ENCODE data around the gene SYNE1. TPM values are rescaled to one million over a fixed set of nuclear protein-coding genes. Genes with fewer than 3 reads are reported as not detected.

SYNE1 gene
- total RNA-seq, 1 donor from 2014 or later = 24.9 TPM

DNA sequence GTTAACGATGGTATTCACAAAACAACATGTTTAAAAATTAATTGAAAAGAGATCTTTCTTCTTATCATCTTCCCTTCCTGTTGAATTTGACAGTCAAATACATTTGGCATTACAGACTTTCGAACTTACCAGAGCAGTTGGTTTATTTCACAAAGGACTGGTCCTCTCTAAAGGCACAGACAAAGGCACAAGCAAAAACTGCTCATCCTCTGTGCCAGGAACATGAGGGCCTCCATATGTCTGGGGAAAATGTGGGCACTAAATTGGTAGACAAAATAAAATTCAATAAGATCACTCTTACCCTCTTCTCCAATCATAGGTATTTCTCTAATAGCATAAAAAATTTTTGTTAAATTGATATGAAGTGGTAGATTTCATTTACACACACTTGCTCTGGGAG, 40.4 kb downstream of the SYNE1 start:
- peaks cover 9% of the 10 kb centered on the region for H3K27me3 Mint-ChIP-seq (ENCODE audit: low read depth)
- no peaks in the 10 kb centered on the region for H3K4me1 Mint-ChIP-seq
- H3K9me3 Mint-ChIP-seq = no peaks in the 10 kb centered on the region
- H3K27ac Mint-ChIP-seq (ENCODE audit: unreplicated experiment) = no peak overlapping the region
- TF ChIP-seq, protein P1, sequence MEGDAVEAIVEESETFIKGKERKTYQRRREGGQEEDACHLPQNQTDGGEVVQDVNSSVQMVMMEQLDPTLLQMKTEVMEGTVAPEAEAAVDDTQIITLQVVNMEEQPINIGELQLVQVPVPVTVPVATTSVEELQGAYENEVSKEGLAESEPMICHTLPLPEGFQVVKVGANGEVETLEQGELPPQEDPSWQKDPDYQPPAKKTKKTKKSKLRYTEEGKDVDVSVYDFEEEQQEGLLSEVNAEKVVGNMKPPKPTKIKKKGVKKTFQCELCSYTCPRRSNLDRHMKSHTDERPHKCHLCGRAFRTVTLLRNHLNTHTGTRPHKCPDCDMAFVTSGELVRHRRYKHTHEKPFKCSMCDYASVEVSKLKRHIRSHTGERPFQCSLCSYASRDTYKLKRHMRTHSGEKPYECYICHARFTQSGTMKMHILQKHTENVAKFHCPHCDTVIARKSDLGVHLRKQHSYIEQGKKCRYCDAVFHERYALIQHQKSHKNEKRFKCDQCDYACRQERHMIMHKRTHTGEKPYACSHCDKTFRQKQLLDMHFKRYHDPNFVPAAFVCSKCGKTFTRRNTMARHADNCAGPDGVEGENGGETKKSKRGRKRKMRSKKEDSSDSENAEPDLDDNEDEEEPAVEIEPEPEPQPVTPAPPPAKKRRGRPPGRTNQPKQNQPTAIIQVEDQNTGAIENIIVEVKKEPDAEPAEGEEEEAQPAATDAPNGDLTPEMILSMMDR (conservative IDR thresholded peaks at IDR 0.05) = no peak
- H3K36me3 Mint-ChIP-seq (ENCODE audit: low read depth) = no peaks in the 10 kb centered on the region
- no peak for DNase-seq (ENCODE audit: low read depth, low spot score)
- no peak overlapping the region for H3K4me3 Mint-ChIP-seq

DNA sequence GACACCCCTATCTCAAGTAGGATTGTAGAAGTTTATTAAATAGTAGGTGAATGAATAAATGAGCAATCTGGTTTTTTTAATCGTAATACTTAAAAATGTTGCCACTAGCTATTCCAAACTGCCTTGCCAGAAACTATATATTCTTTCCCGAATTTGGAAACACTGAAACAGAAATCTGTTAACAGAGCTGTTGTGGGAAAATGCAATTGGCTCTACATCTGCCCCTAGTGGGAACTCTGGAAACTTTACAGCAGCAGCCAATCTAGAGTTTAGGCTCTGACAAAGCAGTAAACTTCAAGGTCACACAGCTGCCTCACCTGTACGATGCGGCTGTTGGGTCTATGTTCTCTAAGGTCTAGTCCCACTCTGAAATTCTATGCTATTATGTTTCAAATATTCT, 41.7 kb downstream of the SYNE1 start:
- H3K9me3 Mint-ChIP-seq = no peaks in the 10 kb centered on the region
- no peak overlapping the region for H3K4me3 Mint-ChIP-seq
- H3K27ac Mint-ChIP-seq (ENCODE audit: unreplicated experiment) = no peak overlapping the region
- TF ChIP-seq, protein P1 (conservative IDR thresholded peaks at IDR 0.05) = peak; percentile 55
- H3K36me3 Mint-ChIP-seq (ENCODE audit: low read depth) = no peaks in the 10 kb centered on the region
- H3K27me3 Mint-ChIP-seq (ENCODE audit: low read depth) = peaks cover 3% of the 10 kb centered on the region
- DNase-seq (ENCODE audit: low read depth, low spot score) = no peak
- no peaks in the 10 kb centered on the region for H3K4me1 Mint-ChIP-seq

DNA sequence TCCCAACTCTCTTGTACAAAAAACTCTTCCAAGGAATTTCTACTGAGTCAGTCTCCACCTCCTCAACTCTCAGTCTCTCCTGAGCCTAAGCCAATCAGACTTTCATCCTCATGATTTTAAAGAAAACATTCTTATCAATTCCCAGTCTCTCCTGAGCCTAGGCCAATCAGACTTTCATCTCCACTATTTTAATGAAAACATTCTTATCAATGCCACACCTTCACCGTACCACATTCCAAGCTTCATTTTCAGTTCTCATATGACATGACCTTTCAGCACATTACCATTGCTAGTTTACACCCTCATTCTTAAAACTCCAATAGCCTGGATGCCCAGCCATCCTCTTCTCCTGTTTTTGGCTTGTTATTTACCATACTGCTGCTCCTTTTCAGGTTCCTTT, 42.5 kb downstream of the SYNE1 start:
- H3K36me3 Mint-ChIP-seq (ENCODE audit: low read depth) = no peaks in the 10 kb centered on the region
- TF ChIP-seq, protein P1 (conservative IDR thresholded peaks at IDR 0.05) = no peak
- H3K9me3 Mint-ChIP-seq = no peaks in the 10 kb centered on the region
- DNase-seq (ENCODE audit: low read depth, low spot score) = no peak
- no peaks in the 10 kb centered on the region for H3K4me1 Mint-ChIP-seq
- H3K27ac Mint-ChIP-seq (ENCODE audit: unreplicated experiment) = no peak overlapping the region
- H3K4me3 Mint-ChIP-seq = no peak overlapping the region
- no peaks in the 10 kb centered on the region for H3K27me3 Mint-ChIP-seq (ENCODE audit: low read depth)

DNA sequence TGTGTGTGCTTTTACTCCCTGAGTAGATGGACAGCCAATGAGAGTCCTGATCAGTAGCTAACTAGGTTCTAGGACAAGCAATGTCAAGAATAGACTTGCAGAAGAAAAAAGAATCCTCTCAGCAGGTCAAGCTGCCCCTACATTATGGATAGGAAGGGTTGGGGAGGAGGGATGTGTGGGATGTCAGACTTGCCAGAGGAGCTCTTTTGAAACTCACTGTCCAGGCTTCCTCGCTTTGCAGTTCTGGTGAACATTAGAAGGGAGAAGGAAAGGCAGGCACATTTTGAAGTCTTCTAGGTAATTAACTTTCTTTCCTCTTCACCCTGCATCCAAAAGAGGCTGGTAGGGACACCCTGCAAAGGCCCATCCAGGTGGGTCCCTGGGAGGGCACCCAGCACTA, 48.7 kb downstream of the SYNE1 start:
- no peak overlapping the region for H3K27ac Mint-ChIP-seq (ENCODE audit: unreplicated experiment)
- no peaks in the 10 kb centered on the region for H3K9me3 Mint-ChIP-seq
- H3K4me3 Mint-ChIP-seq = no peak overlapping the region
- no peaks in the 10 kb centered on the region for H3K4me1 Mint-ChIP-seq
- DNase-seq (ENCODE audit: low read depth, low spot score) = no peak
- no peaks in the 10 kb centered on the region for H3K36me3 Mint-ChIP-seq (ENCODE audit: low read depth)
- TF ChIP-seq, protein P1 (conservative IDR thresholded peaks at IDR 0.05) = no peak
- H3K27me3 Mint-ChIP-seq (ENCODE audit: low read depth) = peaks cover 16% of the 10 kb centered on the region

DNA sequence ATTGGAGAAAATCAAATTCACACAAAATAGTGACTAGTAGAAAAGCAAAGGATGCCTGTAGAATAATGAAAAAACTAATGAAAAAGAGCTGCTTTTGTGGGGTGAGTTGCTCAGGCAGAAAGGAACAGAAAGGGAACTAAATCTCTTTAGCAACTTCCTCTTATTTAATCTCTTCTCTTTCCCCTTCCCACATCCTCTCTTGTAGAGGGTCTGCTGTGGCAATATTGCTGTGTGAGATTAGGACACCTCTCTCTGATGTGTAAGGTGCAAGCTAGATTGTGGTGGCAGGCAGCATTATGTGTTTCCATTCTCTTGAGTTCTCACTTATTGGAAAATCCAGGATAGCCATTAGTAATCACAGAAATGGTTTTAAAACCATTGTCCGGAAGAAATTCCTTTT, 49.7 kb downstream of the SYNE1 start:
- Mint-ChIP-seq H3K4me1 (no peaks in the 10 kb centered on the region), H3K27me3 (ENCODE audit: low read depth) (peaks cover 16% of the 10 kb centered on the region), H3K27ac (ENCODE audit: unreplicated experiment) (no peak overlapping the region), H3K36me3 (ENCODE audit: low read depth) (no peaks in the 10 kb centered on the region), H3K9me3 (no peaks in the 10 kb centered on the region), H3K4me3 (no peak overlapping the region)
- DNase-seq (ENCODE audit: low read depth, low spot score) = no peak
- TF ChIP-seq, protein P1 (conservative IDR thresholded peaks at IDR 0.05) = no peak

DNA sequence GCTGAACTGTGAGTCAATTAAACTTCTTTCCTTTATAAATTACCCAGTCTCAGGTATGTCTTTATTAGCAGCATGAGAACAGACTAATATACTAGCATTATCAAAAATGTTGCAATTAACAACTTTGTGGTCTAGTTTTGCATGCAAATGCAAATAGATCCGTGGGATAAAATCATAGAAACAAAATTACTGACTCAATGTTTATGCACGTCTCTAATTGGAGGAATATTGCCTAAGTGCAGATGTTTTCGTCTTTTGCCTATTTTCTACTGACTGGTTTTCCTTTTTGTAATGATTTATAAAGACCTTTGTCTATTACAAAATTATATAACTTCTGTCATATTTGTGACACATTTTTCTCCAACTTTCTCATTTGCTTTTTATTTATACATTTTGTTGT, 51.9 kb downstream of the SYNE1 start:
- Mint-ChIP-seq H3K9me3 (no peaks in the 10 kb centered on the region), H3K27me3 (ENCODE audit: low read depth) (peaks cover 16% of the 10 kb centered on the region), H3K4me3 (no peak overlapping the region), H3K36me3 (ENCODE audit: low read depth) (no peaks in the 10 kb centered on the region), H3K27ac (ENCODE audit: unreplicated experiment) (no peak overlapping the region), H3K4me1 (no peaks in the 10 kb centered on the region)
- TF ChIP-seq, protein P1 (conservative IDR thresholded peaks at IDR 0.05) = no peak
- DNase-seq (ENCODE audit: low read depth, low spot score) = no peak

All from neural crest cell (in vitro differentiated cells).